Measurements from ENCODE around the gene RAB28.
A peak's percentile ranks its signal among the peaks of the same experiment; 100 is the strongest.

Gene RAB28

DNA sequence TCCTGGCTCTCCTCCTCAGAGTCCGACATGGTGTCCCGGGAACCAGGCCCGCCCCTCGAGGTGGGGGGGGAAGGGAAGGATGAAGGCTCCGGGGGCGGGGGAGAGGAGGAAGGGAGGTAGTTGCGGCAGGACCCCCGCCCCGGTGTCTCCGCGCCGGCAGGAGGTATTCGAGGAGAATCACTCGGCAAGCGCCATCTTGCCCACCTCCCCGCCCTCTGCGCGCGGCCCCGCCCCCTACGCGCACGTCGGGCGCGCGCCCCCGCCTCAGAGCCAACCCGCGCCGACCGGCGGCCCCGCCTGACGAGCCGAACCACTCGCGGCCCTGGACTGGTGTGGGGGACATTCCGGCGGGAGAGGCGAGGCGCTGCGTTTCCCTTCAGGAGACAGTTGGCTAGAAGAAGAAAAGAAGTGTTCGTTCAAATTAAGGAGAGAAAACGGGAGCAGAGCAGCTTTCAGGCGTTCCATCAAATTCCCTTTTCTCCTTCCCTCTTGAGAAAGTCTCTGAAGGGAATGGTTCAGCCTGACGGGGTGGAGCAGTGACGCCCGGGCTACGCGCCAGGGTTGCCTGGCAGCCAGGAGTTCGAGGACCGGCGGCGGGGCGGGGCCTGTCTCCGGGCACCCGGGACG, at the start of gene RAB28:
TSS of gene RAB28 (minus strand) at position 219 of the 627 bp plus-strand sequence.
- peak; percentile 85 to 91 for DNase-seq

DNA sequence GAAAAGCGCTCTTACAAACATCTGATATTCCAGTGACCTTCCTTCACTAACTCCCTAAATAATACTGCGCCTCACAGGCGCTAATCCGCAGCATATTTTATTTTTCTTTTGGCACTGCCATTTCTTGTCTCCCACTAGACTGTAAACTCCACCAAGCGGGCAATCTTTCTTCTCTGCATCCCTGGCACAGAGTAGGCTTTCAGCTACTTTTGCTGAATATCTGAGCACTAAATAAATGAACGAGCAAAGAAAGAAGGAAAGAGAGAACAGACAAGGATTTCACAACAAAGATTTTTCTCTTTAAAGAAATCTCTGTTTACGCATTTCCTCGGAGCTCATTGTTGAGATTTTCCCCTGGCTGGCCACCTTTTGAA, 47.5 kb upstream of the RAB28 start:
- DNase-seq = no peak

GRCh38 chr4:13530823-13531624, 46.9 kb upstream of the RAB28 start:
- no peak for DNase-seq

DNA sequence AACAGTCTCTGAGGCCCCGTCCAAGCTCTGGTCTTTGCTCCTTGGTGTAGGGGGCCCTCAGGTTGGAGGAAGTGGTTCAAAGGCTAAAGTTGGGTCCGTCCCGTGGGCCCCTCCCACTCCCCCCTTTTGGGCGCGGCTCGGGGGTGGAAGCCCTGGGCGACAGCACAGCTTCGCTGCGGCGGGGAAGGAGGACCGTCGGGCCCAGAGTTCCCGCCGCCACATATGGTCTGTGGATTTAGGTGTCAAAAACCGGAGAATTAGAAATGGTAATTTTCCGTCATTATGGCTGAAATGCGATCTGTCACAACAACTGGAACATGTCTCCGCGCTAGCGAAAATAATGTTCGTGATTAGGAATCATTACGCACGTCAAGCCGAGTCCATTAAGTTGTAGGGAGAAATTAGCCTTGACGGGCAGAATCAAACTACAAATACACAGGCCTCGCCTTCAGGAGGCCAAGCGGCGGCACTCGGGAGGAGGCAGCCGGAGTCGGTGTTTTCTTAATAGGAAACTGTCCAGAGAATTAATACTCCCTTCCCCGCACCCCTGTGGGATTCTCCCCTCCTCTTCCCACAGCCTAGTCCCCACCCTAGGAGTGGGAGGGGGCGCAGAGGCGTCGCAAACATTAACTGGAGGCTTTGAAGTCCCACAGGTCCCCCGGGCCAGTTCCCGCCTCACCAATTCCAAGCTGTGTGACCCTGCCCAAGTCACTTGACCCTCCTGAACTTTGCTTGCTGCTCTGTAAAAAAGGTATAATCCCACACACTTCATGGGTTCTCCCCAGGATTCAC, 45.2 kb upstream of the RAB28 start:
- DNase-seq = no peak

DNA sequence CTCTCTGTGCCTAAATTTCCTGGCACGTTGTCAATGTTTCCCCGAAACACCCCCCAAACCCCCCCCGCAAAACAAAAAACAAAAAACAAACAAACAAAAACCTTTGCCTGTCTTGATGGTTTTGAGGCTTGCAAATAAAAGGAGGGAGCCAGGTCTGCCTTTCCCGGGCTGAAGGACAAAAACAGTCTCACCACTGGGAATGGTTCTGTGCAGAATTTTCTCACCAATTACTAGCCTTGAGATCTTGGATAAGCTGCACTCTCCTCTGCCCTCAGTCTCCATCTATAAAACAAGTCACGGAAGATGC, 44.6 kb upstream of the RAB28 start:
- DNase-seq = no peak

DNA sequence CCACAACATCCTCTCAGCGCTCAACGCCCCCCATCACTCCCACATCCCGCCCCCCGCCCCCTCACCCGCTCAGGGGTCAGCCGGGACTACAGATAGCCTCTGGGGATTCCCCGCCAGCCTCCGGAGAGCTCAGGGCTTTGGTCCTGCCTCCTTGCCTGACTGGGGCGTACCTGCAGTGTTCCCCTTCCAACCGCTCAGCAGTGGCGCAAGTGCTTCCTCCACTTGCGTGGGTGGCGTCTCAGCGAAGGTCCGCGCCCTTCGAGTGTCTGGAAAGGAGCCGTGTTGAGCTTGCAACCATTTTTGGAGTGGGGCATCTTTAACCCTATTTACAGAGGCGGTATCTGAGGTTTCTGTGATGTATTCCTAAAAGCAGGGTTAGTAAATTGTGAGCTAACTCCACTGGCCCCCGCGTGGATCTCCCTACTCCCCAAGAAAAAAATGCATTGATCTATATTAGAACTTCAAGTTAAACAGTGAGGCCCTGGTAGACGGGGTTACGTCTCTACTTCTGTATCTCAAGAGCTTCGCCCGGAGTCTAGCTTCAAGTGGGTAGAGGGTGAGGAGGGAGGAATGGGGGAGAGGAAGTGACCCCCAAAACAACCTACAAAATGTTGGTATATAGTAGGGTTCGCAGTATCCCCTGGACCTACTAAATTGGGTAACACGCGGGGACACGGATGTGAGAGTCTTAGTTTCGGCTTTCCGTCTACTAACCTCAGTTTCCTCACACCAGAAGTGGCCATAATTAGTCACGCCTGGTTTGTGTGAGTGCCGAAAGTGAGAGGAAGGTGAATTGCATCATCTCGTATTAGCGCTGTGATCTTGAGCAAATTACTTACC, 44.1 kb upstream of the RAB28 start:
- peak; percentile 24 for DNase-seq

GRCh38 chr4:13527192-13527980, 43.2 kb upstream of the RAB28 start:
- no peak for DNase-seq

GRCh38 chr4:13526658-13527057, 42.5 kb upstream of the RAB28 start:
- no peak for DNase-seq

DNA sequence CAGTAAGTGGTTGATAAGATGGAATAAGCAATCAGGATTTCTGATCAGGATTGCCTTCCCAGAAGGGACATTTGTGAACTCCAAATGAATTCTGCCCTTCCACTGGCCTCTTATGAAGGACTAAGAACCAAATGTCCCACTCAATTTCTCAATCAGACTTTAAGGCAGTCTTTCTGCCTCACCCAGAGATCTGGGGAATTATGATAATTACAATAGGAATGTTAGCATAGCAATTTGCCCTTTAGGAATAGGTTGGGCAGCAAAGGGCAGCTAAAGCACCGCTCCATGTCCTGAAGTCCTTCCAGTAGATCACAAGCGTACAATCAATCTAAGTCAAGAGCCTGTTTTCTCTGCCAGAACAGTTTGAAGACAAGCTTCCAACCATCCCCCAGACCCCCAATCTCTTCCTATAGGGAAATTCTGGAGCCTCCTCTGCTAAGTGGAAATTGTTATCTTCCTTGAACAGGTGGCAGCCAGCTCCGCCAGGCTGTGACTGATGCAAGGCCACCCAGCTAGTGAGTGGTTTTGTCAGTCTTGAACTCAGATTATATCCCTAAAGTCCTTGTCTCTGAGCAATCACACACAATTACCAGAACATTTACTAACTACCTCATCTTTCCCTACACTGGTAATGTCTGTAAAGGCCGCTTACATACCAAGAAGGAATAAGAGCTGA, 41.6 kb upstream of the RAB28 start:
- DNase-seq = no peak

DNA sequence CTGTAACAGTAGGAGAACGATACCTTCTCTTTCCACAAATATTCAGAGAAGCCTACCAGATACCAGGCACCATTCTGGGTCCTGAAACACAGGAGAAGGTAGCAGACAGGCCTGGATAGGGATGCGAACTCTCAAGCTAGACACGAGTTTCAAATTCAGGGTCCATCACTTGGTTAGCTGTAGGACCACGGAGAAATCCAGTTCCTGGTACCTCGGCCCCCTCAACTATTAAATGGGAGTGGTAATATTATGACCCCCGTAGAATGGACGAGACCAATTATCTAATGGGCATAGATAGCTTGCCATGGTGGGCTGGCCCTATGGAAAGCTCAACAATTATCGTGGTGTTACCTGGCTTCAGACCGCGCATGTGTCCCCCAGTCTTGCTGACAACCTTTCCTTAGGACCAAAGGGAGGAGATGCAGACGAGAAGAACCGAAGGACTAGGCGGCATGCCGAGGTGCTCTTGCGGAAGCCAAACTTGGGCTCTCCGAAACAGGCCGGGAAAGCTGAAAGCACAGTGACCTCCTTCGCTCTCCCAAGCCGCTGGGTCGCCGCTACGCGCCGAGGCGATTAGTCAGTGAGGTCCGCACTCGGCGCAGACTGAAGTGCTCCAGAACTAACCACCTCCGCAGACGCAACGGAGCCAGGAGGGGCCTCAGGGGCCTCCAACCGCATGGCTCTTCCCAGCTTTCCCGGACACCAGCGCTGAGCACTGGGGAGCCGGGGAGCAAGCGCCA, 40.5 kb upstream of the RAB28 start:
- DNase-seq = no peak

DNA sequence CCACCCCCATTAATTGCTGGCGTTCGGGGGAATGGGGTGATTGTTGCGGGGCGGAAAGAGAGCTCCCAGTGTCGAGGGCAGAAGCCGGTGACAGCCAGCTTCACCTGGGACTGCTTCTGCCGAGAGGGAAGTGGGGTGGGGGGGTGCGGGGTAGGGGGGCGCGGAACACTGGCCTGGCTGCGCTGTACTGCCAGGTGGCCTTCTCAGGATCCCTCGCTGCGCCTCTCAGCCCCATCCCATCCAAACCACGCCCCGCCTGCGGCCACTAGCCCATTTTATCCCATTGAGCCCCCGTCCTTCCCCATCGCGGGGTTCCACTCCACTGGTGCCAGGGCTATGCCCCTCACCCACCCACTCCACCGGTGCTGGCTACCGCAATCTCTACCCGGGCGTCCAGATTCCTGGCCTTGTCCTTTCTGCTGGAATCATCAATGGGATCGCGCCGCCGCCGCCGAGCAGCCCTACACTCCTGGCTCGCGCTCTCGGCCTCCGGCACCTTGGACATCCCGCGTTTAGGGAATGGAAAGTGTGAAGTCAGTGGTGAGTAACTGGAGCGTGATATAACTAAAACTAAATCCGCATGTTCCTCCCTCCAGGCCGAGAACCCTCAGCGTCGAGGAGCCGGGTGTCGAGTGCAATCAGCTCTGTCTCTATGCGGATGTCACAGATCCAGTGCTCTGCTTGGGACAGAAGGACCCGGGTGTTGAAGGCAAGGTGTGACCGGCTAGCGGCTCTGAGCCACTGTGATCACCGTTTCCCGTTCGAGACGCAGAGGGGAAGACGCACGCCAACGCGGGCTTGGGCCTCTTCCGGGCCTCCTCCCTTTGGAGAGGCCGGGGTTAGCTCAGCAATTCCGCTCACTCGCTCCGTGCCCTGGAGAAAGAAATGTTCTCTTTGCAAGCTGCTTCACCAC, 39.7 kb upstream of the RAB28 start:
- DNase-seq = no peak

- no peak for DNase-seq
Measured at GRCh38 chr4:13523105-13523477, 39.0 kb upstream of the RAB28 start.

- no peak for DNase-seq
Measured at GRCh38 chr4:13522282-13523104, 38.4 kb upstream of the RAB28 start.

DNA sequence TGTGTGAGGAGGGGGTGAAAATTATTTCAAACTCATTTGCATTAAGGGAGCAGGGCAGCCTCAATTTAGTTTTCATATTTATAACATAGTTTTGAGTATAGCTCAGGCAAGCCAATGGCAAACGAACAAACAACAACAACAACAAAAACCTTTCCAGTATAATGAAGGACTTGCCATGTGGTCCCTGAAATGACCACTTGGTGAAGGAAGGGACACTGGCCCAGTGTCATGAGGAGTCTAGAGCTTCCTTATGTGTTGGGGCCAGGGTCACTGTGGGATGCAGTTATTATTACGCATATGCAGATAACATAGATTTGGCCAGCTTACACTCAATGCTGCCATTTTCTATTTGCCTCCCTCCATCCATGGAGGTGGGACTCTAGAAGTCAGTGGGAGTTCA, 36.9 kb upstream of the RAB28 start:
- no peak for DNase-seq

- no peak for DNase-seq
Measured at GRCh38 chr4:13516315-13516860, 32.2 kb upstream of the RAB28 start.

DNA sequence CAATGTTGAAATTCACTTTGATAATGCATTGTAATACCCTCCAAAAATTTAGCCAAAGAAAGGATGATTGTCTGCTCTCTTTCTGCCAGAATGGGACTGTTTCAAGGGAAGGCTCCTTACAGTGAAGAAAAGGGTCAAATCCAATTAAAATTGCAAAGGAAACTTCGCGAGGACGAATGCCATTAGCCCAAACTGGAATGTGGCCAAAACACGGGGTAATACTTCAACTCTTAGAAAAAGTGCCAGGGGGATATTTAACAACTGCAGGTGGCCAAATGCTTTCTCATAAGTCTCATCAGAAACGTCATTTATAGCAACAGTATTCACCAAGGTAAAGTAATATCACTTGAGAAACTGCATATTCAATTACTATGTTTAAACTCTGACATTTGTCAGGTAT, 31.1 kb upstream of the RAB28 start:
- no peak for DNase-seq

DNA sequence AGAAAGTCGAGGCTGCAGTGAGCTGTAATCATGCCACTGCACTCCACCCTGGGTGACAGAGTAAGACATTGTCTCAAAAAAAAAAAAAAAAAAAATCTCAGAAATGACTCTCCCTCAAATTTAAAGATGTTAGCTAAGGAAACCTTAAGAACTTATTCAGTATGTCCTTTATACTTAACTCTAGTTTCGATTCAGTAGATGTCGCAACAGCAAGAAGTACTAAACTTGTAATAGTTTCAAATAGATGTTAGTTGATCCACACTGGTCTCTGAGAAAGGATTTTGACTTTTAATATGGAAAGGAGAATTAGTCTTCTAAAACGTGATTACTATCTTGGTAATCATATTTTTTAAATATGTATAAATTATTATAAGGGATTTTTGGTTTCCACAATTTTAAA, 30.6 kb upstream of the RAB28 start:
- peak in 1 of 2 donors; percentile 27 for DNase-seq

DNA sequence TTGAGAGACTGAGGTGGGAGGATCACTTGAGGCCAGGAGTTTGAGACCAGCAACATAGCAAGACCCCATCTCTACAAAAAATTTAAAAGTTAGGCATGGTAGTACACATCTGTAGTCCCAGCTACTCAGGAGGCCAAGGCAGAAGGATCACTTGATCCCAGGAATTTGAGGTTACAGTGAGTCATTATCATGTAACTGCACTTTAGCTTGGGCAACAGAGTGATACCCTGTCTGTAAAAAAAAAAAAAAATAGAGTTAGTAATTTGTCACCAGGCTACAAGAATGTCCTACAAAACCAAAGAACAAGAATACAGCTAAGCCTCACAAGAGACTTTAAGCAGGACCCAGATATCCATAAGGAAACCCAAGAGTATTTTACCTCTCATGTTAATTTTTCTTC, 27.0 kb upstream of the RAB28 start:
- DNase-seq = no peak

GRCh38 chr4:13509442-13509841, 25.3 kb upstream of the RAB28 start:
- DNase-seq = no peak

All from inflammatory macrophage treated with lipopolysaccharide for 1 hour (primary cell).